ENCODE data around the gene CLDN19. TPM values are rescaled to one million over a fixed set of nuclear protein-coding genes. Genes with fewer than 3 reads are reported as not detected.
A peak's percentile ranks its signal among the peaks of the same experiment; 100 is the strongest.

CLDN19 gene, protein sequence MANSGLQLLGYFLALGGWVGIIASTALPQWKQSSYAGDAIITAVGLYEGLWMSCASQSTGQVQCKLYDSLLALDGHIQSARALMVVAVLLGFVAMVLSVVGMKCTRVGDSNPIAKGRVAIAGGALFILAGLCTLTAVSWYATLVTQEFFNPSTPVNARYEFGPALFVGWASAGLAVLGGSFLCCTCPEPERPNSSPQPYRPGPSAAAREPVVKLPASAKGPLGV
- total RNA-seq (under 1 TPM; 0.39 to 0.94 TPM), polyA plus RNA-seq (not detected)
- long read RNA-seq, donor 1, partial matches to known transcripts, result 0 of 4 reads
- long read RNA-seq, donor 1, other reads (novel, unspliced or antisense), result 2 of 4 reads
- long read RNA-seq, donor 2, result 0 reads

DNA sequence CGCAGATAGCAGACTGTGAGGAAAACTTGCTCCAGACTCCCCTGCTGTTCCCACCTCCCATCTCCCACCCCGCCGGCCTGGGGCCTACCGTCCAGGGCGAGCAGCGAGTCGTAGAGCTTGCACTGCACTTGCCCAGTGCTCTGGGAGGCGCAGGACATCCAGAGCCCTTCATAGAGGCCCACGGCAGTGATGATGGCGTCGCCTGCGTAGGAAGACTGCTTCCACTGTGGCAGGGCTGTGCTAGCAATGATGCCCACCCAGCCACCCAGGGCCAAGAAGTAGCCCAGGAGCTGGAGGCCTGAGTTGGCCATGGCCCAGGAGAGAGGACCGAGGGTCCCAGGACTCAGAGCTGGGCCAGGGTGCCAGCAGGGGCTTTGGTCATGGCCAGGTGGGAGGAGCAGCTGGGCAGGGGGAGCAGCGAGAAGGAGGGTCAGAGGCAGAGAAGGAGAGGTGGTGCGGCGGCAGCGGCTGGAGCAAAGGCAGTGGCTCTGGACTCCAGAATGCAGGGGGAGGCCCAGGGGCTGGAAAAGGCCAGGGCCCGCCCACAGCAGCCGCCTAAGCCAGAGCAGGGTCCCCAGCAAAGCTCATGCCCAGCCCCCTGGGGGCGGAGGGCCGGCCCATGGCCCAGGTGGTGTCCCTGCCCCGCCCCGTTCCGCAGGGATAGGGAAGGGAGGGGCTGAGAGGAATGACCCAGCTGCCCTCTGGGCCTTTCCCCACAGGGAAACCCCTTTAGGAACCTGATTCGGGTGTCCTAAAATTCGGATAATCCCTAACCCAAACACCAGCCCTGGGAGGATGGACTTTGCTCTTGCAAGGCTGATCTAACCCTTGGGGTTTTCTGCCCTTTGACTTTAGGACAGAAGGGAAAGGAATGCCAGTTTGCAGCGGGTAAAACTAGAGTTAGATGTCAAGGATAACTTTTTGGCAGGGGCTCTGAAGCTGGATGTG, at the start of gene CLDN19:
CLDN19 (minus strand) TSS at position 484 of the 948 bp plus-strand sequence; CDS start at position 311, 173 bp downstream.
- Histone ChIP-seq H3K9me3 (ENCODE audit: control insufficient read depth, low read length) (no peaks in the 10 kb centered on the region), H3K27ac (ENCODE audit: low read depth in 1 of 2, low read length in 2 of 2) (no peak within 1 kb of the TSS), H3K36me3 (ENCODE audit: control insufficient read depth in 1 of 2, insufficient read depth in 2 of 2, low read length in 1 of 2) (no peaks in the 10 kb centered on the region), H3K4me1 (ENCODE audit: control insufficient read depth in 1 of 2, insufficient read depth in 2 of 2, low read length in 2 of 2) (no peaks in the 10 kb centered on the region), H3K27me3 (ENCODE audit: control insufficient read depth in 1 of 2, insufficient read depth in 2 of 2, low read length in 1 of 2) (no peaks in the 10 kb centered on the region), H3K4me3 (ENCODE audit: low read length in 2 of 2) (no peak within 1 kb of the TSS)
- whole genome bisulfite sequencing, 2 donors, result 67 to 73% methylated on average over 25 to 27 of the region's 27 CpGs
- intact Hi-C loops (cut with DNase I), result loop anchor here (10.0 kb wide), 2 partner anchors 165 to 395 kb away; no protein-coding TSS in a partner anchor
- DNase-seq (no peak), ATAC-seq (ENCODE audit: low FRiP score) (no peak)

DNA sequence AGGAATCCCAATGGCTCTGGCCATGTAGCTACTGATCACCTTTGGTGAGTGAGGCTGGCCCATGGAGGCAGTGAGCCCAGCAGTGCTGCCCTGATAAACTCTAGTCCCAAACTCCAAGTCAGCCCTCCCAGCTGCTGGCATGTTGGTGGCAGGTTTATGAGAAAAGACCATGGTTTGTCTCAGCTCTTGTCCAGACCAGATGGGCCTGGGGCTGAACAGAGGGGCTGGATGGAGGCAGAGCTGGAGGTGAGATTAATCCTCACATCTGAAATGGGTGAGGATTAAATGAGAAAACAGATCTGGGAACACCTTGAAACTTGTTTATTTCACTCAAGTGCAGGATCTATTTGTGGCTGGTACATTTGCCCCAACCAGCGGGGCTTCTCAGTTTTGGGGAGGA, 48.0 kb upstream of the CLDN19 start:
- no peaks in the 10 kb centered on the region for H3K9me3 ChIP-seq (ENCODE audit: control insufficient read depth, low read length)
- DNase-seq (no peak), ATAC-seq (ENCODE audit: low FRiP score) (no peak)
- H3K4me1 ChIP-seq (ENCODE audit: control insufficient read depth in 1 of 2, insufficient read depth in 2 of 2, low read length in 2 of 2), result no peaks in the 10 kb centered on the region
- intact Hi-C loops (cut with DNase I), result no loop called here
- H3K4me3 ChIP-seq (ENCODE audit: low read length in 2 of 2), result no peak overlapping the region
- H3K36me3 ChIP-seq (ENCODE audit: control insufficient read depth in 1 of 2, insufficient read depth in 2 of 2, low read length in 1 of 2), result no peaks in the 10 kb centered on the region
- no peaks in the 10 kb centered on the region for H3K27me3 ChIP-seq (ENCODE audit: control insufficient read depth in 1 of 2, insufficient read depth in 2 of 2, low read length in 1 of 2)
- H3K27ac ChIP-seq (ENCODE audit: low read depth in 1 of 2, low read length in 2 of 2), result no peak overlapping the region
- 98 to 100% methylated on average over 1 of the region's 1 CpG for WGBS, 2 donors

DNA sequence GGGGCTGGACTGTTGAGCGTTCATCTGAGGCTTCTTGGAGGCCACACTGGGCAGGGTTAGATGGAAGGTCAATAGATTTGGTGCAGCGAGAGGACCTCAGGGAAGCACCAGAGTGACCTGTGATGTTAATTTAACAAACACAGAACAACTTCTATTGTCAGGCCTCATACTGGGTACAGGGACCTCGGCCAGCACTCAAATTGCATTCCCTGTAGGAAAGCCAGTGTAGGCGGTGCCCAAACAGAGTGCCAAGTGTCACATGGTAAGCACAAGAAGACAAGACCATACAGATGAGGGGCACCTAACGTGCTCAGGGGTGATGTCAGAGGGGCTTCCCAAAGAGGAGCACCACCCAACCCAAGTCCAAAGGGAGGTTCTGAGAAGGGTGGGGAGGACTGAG, 46.1 kb upstream of the CLDN19 start:
- intact Hi-C loops (cut with DNase I), result no loop called here

DNA sequence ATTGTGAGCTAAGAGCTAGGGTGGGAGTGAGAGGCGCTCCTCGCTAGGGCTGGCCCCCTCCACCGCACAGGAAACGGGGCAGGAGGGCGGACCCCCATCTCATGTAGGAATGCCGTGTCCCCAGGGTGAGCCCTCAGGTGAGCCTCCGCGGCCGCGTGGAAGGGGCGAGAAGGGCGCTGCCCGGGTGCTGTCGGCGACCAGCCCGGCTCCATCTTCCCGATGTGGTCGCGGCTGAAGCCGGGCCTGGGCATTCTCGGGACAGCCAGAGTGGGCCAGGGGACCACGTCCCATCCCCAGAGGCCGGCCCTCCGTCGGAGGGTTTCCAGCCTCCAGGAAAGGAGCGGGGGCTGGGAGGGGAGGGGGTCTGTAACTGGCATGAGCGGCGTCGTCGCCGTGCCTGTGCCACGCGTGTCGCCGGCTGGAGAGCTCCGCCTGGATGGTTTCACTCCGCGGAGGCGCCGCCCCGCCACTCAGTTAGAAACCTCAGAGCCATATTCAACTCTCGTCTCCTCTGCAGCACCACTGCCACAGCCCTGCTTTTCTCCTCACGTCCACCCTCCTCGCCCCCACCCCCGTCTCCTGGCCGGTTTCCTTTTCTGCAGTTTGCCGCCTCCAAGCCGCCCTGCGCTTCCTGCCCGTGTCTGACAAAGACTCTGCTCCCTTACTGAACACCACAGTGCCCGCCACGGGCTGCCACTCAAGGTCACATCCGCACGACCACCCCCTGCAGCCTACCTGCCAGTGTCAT, 45.1 kb upstream of the CLDN19 start, which contains the start of gene TMEM269:
TMEM269 (plus strand) TSS at position 46 of the 748 bp plus-strand sequence. CDS start 4,903 bp downstream, outside the sequence.
- Histone ChIP-seq H3K4me1 (ENCODE audit: control insufficient read depth in 1 of 2, insufficient read depth in 2 of 2, low read length in 2 of 2) (no peaks in the 10 kb centered on the region), H3K36me3 (ENCODE audit: control insufficient read depth in 1 of 2, insufficient read depth in 2 of 2, low read length in 1 of 2) (no peaks in the 10 kb centered on the region), H3K4me3 (ENCODE audit: low read length in 2 of 2) (peak within 1 kb of the TSS in 1 of 2 donors; percentile 4), H3K27me3 (ENCODE audit: control insufficient read depth in 1 of 2, insufficient read depth in 2 of 2, low read length in 1 of 2) (no peaks in the 10 kb centered on the region), H3K27ac (ENCODE audit: low read depth in 1 of 2, low read length in 2 of 2) (no peak within 1 kb of the TSS), H3K9me3 (ENCODE audit: control insufficient read depth, low read length) (no peaks in the 10 kb centered on the region)
- peak; percentile 56 for ATAC-seq (ENCODE audit: low FRiP score)
- peak; percentile 57 to 76 for DNase-seq
- WGBS, 2 donors, result 8 to 10% methylated on average over 51 to 54 of the region's 54 CpGs
- intact Hi-C loops (cut with DNase I), result no loop called here

More for the DNA sequence above, 46.1 kb upstream of the CLDN19 start:
- H3K27me3 ChIP-seq (ENCODE audit: control insufficient read depth in 1 of 2, insufficient read depth in 2 of 2, low read length in 1 of 2), result no peaks in the 10 kb centered on the region
- no peaks in the 10 kb centered on the region for H3K36me3 ChIP-seq (ENCODE audit: control insufficient read depth in 1 of 2, insufficient read depth in 2 of 2, low read length in 1 of 2)
- no peak overlapping the region for H3K27ac ChIP-seq (ENCODE audit: low read depth in 1 of 2, low read length in 2 of 2)
- no peaks in the 10 kb centered on the region for H3K4me1 ChIP-seq (ENCODE audit: control insufficient read depth in 1 of 2, insufficient read depth in 2 of 2, low read length in 2 of 2)
- peak; percentile 22 for ATAC-seq (ENCODE audit: low FRiP score)
- 59 to 65% methylated on average over 5 of the region's 5 CpGs for WGBS, 2 donors
- no peaks in the 10 kb centered on the region for H3K9me3 ChIP-seq (ENCODE audit: control insufficient read depth, low read length)
- DNase-seq, result no peak
- H3K4me3 ChIP-seq (ENCODE audit: low read length in 2 of 2), result no peak overlapping the region

DNA sequence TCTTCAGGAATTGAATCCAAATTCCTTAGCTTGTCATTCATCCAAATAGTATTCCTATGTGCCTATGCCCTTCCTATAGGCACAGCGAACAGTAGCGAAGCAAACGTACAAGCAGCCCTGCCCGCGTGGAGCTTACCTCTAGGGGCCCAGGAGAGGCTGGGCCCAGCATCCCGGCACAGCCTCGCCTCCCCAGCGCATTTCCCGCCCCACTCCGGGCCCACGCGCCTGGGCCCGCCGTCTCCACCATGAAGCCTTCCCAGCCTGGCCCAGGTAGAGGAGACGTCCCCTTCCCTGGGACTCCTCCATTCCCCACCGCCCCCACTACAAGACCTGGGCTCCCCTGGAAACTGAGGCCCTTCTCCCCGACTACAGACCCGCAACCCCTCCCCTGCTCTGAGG, 44.5 kb upstream of the CLDN19 start:
- intact Hi-C loops (cut with DNase I), result no loop called here
- H3K36me3 ChIP-seq (ENCODE audit: control insufficient read depth in 1 of 2, insufficient read depth in 2 of 2, low read length in 1 of 2), result no peaks in the 10 kb centered on the region
- ATAC-seq (ENCODE audit: low FRiP score), result no peak
- no peaks in the 10 kb centered on the region for H3K27me3 ChIP-seq (ENCODE audit: control insufficient read depth in 1 of 2, insufficient read depth in 2 of 2, low read length in 1 of 2)
- DNase-seq, result no peak
- H3K9me3 ChIP-seq (ENCODE audit: control insufficient read depth, low read length), result no peaks in the 10 kb centered on the region
- H3K27ac ChIP-seq (ENCODE audit: low read depth in 1 of 2, low read length in 2 of 2), result no peak overlapping the region
- WGBS, 2 donors, result 85 to 88% methylated on average over 18 of the region's 18 CpGs
- no peak overlapping the region for H3K4me3 ChIP-seq (ENCODE audit: low read length in 2 of 2)
- no peaks in the 10 kb centered on the region for H3K4me1 ChIP-seq (ENCODE audit: control insufficient read depth in 1 of 2, insufficient read depth in 2 of 2, low read length in 2 of 2)

DNA sequence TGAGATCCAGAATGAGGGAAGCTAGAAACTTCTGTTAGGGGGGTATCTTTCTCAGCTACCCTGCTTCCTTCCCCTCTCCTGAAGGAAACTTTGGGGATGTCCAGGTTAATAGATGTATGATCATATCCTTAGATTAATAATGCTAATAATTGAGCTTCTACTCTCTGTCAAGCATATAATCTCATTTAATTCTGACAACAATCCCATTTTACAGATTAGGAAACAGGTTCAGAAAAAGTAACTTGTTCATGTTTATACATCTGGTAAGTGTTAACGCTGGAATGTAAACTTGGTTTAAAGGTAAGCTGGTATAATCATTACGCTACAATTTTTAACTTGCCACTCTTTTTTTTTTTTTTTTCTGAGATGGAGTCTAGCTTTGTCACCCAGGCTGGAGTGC, 43.1 kb upstream of the CLDN19 start:
- DNase-seq, result no peak
- no peaks in the 10 kb centered on the region for H3K27me3 ChIP-seq (ENCODE audit: control insufficient read depth in 1 of 2, insufficient read depth in 2 of 2, low read length in 1 of 2)
- no peak for ATAC-seq (ENCODE audit: low FRiP score)
- WGBS, 2 donors, result 94 to 96% methylated on average over 2 of the region's 2 CpGs
- H3K4me1 ChIP-seq (ENCODE audit: control insufficient read depth in 1 of 2, insufficient read depth in 2 of 2, low read length in 2 of 2), result no peaks in the 10 kb centered on the region
- H3K9me3 ChIP-seq (ENCODE audit: control insufficient read depth, low read length), result no peaks in the 10 kb centered on the region
- H3K27ac ChIP-seq (ENCODE audit: low read depth in 1 of 2, low read length in 2 of 2), result no peak overlapping the region
- intact Hi-C loops (cut with DNase I), result no loop called here
- H3K4me3 ChIP-seq (ENCODE audit: low read length in 2 of 2), result no peak overlapping the region
- no peaks in the 10 kb centered on the region for H3K36me3 ChIP-seq (ENCODE audit: control insufficient read depth in 1 of 2, insufficient read depth in 2 of 2, low read length in 1 of 2)

DNA sequence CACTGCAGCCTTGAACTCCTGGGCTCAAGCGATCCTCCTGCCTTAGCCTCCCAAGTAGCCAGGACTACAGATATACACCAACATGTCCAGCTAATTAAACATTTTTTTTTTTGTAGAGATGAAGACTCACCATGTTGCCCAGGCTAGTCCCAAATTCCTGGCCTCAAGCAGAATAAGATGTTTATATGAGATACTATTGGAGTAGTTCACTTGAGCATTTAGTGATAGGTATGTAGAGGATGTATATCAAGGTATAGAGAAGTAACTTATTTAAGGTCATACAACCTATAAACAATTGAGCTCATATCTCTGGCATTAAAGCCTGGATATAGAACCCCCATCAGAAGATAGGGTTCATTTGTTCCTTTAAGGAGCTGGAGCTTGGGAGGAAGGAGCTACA, 40.1 kb upstream of the CLDN19 start:
- intact Hi-C loops (cut with DNase I), result no loop called here
- H3K27me3 ChIP-seq (ENCODE audit: control insufficient read depth in 1 of 2, insufficient read depth in 2 of 2, low read length in 1 of 2), result no peaks in the 10 kb centered on the region
- no peak for DNase-seq
- no peak for ATAC-seq (ENCODE audit: low FRiP score)
- no peak overlapping the region for H3K4me3 ChIP-seq (ENCODE audit: low read length in 2 of 2)
- no peak overlapping the region for H3K27ac ChIP-seq (ENCODE audit: low read depth in 1 of 2, low read length in 2 of 2)
- no peaks in the 10 kb centered on the region for H3K9me3 ChIP-seq (ENCODE audit: control insufficient read depth, low read length)
- H3K4me1 ChIP-seq (ENCODE audit: control insufficient read depth in 1 of 2, insufficient read depth in 2 of 2, low read length in 2 of 2), result no peaks in the 10 kb centered on the region
- peaks cover 2 to 4% of the 10 kb centered on the region in 2 donors for H3K36me3 ChIP-seq (ENCODE audit: control insufficient read depth in 1 of 2, insufficient read depth in 2 of 2, low read length in 1 of 2)
- 93 to 97% methylated on average over 1 of the region's 1 CpG for WGBS, 2 donors

DNA sequence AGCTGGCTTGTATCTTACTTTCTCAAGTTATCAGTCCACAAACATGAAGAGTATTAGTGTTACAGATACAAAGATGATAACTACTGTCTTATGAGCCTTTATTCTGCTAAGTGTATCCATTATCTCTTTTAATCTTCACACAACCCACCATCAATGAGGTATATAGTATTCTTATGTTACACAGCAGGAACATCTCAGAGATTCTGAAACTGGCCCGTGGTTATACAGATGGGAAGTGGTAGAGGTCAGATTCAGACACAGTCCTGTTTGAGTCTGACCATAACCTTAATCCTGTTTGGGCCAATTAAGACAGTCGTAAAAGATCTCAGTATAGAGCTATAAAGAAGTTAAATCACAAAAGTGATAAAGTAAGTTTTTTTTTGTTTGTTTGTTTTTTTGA, 39.7 kb upstream of the CLDN19 start:
- DNase-seq (no peak), ATAC-seq (ENCODE audit: low FRiP score) (no peak)
- Histone ChIP-seq H3K27ac (ENCODE audit: low read depth in 1 of 2, low read length in 2 of 2) (no peak overlapping the region), H3K4me3 (ENCODE audit: low read length in 2 of 2) (no peak overlapping the region), H3K36me3 (ENCODE audit: control insufficient read depth in 1 of 2, insufficient read depth in 2 of 2, low read length in 1 of 2) (peaks cover 4 to 5% of the 10 kb centered on the region in 2 donors), H3K27me3 (ENCODE audit: control insufficient read depth in 1 of 2, insufficient read depth in 2 of 2, low read length in 1 of 2) (no peaks in the 10 kb centered on the region), H3K4me1 (ENCODE audit: control insufficient read depth in 1 of 2, insufficient read depth in 2 of 2, low read length in 2 of 2) (no peaks in the 10 kb centered on the region), H3K9me3 (ENCODE audit: control insufficient read depth, low read length) (no peaks in the 10 kb centered on the region)
- 89% methylated on average over 2 of the region's 2 CpGs for WGBS, 2 donors
- intact Hi-C loops (cut with DNase I), result loop anchor here in 1 of 2 donors (10.0 kb wide), 1 partner anchor 295 kb away; no protein-coding TSS in a partner anchor

Measured in aorta (tissue), 5 donors.